GM11168 (cell line): ENCODE measurements around the gene GXYLT1.
"Not testable (repeated sequence)": the region's sequence is repeated elsewhere in the genome, so short reads cannot be mapped to it uniquely, and the experiment has no call there.

ENCODE experiments used
- in situ Hi-C: fragments of 300-500 bp; cut with MboI; formaldehyde crosslinking; loops from one replicate; pipeline ENCODE4 v1.12.0; 2022; ENCODE audit warnings: low sequenced_read_pairs; ENCODE audit not compliant: unreplicated experiment

Gene GXYLT1

DNA sequence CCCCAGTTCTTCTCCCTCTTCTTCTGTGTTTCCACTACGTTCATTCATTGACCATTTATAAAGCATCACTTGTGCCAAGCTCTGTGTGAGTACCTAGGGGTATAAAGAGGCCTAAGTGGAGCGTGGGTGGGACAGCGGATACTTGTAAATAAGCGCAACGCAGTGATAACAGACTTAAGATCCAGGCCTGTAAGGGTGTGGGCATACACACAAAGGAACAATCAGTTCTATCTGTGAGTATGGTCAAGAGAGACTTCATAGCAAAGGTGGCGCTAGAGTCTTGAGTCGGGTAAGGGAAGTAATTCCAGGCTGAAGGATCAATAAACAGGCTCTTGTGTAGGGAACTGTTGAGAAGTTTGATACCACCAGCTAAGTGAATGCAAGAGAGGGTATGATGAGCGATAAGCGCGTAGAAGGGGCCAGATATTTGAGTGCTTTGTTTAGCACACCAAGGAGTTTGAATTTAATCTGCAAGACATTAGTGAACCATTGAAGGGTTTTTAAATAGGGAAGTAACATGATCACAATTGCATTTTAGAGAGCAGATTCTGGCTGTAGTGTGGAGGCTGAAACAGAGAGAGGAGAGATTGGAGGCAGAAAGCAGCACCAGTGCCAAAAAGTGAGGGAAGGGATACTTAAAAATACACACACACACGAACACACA lies 1.0 kb upstream of the GXYLT1 start:
- in situ Hi-C loops = loop anchor here (25.0 kb wide), 1 partner anchor 192 kb away; the partner anchor contains the start of genes PPHLN1 and ZCRB1

DNA sequence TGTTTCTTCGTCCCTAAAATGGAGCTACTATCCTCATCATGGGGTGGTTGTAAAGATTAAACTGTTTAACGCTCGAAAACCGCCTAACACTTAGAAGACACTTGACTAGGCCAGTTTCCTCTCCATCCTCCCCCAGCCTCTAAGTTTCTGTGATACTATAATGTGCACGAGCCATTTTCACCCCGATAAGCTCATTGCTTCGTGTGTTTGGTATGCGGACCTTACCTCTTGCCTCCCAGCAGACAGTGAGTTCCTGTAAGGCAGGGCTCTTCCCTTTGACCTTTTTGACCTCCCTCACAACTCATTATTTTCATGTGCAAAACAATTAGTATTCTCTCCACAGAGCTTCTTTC lies 499 bp upstream of the GXYLT1 start:
- in situ Hi-C loops = loop anchor here (25.0 kb wide), 1 partner anchor 192 kb away; the partner anchor contains the start of genes PPHLN1 and ZCRB1

GRCh38 chr12:42144158-42144407 lies 591 bp downstream of the GXYLT1 start:
- in situ Hi-C loops = loop anchor here (25.0 kb wide), 1 partner anchor 193 kb away; the partner anchor contains the start of genes PPHLN1 and ZCRB1

DNA sequence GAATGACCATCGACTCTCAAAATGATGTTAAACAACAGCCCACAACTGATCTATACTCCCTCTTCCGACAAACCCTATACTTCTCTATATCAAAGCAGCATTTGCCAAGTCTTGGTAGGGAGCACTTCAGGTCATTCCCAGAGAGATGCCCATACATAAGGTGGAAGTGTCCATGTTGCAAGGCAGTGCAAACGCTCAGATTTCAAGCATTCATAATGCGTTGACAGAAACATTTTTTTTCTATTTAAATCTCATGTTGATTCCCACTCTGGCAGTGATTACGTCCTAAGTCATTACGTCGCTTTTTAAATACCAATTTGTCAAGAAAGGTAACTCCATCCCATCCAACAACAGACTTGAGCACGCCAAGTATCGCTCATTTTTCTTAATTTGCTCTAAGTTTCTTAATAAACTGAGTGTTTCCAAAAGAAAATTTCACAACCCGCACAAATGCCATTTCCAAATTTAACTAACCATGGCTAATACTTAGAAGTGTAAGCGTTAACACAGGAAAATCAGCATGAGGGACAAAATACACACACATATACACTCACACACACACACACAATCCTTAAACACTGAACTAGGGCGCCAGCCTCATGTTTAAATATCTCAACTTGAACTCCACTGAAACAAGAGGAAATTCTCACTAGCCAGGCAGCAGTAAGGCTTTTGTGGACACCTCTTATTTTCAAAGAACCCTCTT lies 1.1 kb downstream of the GXYLT1 start:
- in situ Hi-C loops = loop anchor here (25.0 kb wide), 1 partner anchor 194 kb away; the partner anchor contains the start of genes PPHLN1 and ZCRB1

DNA sequence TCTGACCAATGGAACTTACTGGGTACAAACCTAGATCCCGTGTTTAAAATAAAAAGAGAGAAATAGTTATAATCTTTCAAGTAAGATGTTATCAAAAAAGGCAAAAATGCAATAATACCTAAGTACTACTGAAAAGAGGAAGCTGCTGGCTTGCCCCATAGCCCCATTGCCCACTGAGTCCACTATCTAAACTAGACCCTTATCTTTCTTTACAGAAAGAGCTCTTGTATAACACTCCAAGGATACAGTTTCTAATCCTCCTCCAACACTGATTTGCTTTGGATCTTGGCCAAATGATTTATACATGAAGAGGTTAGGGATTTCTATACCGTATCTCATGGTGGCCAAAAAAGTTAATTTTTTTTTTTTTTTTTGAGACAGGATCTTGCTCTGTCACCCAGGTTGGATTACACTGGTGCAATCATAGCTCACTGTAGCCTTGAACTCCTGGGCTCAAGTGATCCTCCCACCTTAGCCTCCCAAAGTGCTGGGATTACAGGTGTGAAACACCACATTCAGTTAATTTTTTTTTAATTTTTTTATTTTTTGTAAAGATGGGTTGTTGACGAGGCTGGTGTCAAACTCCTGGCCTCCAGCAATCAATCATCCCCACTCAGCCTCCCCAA lies 2.6 kb downstream of the GXYLT1 start:
- in situ Hi-C loops = loop anchor here (25.0 kb wide), 1 partner anchor 195 kb away; the partner anchor contains the start of genes PPHLN1 and ZCRB1

DNA sequence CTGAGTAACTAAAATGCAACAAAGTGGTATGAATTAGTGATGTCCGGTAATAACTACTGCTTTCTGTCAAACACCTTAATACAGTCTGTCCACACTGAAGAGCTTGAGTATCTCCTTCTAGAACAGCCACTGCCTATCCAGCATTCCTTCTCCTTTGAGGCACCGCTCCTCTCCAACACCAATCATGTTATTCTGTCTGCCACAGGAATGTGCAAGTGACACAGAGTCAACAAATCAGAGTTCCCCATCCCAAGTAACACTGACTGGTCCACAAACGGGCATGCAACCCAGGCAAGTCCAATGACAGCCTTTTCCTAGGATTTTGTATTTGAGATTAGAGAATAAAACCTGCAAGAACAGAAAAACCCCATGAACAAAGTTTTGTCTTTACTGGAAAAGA lies 3.8 kb downstream of the GXYLT1 start:
- in situ Hi-C loops = loop anchor here (25.0 kb wide), 1 partner anchor 196 kb away; the partner anchor contains the start of genes PPHLN1 and ZCRB1

GRCh38 chr12:42135259-42135814 lies 9.3 kb downstream of the GXYLT1 start:
- in situ Hi-C loops = loop anchor here (25.0 kb wide), 1 partner anchor 202 kb away; the partner anchor contains the start of genes PPHLN1 and ZCRB1

DNA sequence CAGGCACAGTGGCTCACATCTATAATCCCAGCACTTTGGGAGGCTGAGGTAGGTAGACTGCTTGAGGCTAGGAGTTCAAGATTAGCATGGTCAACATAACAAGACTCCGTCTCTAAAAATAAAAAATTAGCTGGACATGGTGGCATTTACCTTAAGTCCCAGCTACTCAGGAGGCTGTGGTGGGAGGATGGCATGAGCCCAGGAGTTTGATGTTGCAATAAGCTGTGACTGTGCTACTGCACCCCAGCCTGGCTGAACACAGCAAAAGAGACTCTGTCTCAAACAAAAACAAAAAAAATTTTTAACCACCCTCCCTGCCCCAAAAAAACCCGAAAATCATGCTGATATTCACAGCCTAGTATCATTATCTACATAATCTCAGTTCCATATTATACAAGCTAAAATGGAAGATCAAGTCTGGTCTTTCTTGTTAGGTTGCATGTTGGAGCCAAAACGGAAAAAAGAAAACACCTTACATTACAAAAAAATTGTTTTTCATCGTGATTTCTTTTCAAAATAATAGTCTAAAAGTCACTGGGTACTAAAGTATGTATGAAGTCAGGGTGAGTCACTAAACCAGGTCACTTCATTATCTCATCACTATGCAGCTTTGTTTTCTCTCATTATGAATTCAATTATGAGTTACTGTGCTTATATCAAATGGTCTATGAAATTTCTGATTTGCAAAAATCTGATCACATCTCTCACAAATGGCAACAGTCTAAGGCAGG lies 13.8 kb downstream of the GXYLT1 start:
- in situ Hi-C loops = loop anchor here (25.0 kb wide), 1 partner anchor 206 kb away; the partner anchor contains the start of genes PPHLN1 and ZCRB1

DNA sequence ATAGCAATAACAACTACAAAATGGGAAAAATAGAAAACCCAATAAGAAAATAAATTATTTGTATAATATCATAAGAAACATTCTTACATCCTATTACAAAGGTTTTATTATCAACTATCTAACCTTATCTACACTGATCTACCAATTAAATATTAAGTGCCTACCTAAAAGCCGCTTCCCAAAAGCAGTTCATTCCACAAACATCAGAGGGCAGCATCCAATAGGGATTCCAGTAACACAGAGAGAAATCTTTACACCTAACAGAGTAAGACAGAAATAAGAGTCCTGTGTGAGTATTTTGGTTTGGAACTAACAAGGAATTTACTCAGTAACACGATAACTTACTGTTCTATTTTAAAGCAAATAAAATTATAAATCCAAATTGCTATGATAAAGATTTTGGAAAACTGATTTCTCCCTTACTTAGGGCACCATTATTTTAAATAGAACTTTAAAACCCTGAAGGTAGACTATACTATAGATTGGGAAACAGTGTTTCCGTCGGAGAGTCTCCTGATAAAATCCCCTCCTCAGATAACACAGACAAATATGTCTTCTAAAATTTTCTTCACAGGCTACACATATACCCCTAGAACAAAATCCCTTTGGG lies 15.0 kb downstream of the GXYLT1 start:
- in situ Hi-C loops = loop anchor here (25.0 kb wide), 1 partner anchor 208 kb away; the partner anchor contains the start of genes PPHLN1 and ZCRB1

GRCh38 chr12:42128888-42129287 lies 15.8 kb downstream of the GXYLT1 start:
- in situ Hi-C loops = loop anchor here (25.0 kb wide), 1 partner anchor 208 kb away; the partner anchor contains the start of genes PPHLN1 and ZCRB1

DNA sequence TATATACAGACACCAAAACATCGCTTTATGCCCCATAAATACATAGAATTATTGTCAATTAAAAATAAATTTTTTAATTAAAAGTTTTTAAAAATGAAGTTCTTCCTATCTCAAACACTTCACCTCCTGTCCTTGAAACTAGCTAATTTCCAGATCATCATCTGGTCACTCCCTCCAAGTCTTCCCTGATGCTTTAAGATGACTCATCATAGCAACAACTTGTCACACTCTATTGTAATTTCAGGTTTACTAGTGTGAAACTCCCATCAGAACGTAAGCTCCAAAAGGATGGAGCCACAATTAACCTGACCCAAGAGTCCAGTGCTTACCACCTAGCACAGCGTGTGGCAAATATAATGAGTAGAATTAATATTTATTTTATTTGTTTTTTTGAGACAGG lies 16.3 kb downstream of the GXYLT1 start:
- in situ Hi-C loops = loop anchor here (25.0 kb wide), 1 partner anchor 209 kb away; the partner anchor contains the start of genes PPHLN1 and ZCRB1

DNA sequence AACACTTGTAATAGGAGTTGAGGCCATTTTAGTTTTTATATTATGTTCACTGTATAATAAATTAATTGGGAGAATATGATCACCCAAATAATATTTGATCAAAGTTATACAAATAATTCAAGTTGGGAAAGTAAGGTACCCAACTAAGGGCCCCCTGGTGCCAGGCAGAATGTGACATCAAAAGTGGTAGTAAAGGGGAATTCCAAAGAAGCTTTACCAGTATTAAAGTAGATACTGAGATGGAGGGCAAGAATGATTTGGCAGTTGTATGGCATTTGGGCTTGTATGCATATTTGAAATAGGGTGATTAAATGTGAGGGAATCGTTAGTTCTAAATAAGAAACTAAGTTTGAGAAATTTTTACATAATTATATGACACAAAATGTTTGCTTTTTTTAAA lies 17.7 kb downstream of the GXYLT1 start:
- in situ Hi-C loops = loop anchor here (25.0 kb wide), 1 partner anchor 210 kb away; the partner anchor contains the start of genes PPHLN1 and ZCRB1

DNA sequence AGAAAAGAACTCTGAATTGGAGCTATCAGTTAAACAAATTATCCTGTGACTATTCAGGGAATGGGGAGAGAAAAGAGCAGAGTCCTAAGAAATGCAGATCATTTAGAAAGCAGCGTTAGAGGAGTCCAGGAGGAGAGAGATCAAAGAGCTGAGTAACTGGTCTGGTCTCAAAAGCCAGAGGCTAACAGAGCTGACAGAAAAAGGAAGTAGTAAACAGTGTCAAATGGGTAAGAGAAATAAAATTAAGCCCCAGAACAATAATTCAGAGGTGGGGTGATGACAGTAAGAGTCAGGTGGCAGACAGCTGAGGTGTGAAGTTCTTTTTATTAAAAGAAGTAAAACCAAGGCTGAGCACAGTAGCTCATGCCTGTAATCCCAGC lies 19.3 kb downstream of the GXYLT1 start:
- in situ Hi-C loops = loop anchor here (25.0 kb wide), 1 partner anchor 212 kb away; the partner anchor contains the start of genes PPHLN1 and ZCRB1

DNA sequence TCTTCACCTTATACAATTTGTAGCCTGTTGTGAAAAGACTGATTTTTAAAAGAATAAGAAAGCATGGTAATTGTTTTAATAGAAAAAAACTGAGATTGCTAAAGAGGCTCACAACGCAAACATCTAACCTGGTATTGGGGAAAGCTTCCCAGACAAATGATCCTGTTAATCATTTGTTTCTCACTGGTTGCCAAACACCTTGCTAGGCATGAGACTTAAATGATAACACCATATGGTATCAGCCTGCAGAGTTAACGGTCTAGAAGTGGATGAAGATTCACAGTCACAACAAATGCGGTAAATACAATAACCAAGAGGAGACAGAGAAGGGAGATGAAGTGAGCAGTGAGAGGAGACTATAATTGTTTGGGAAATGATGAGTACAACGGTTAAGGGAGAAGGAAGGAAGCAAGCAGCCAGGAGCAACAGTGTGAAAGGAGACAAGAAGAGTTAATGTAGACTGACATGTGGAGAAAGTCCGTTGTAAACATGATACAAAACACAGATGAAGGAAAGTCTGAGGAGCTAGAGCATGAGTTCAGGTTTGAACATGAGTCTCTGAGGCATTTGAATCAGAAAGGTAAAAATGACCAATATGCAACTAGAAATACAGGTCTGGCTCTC lies 19.8 kb downstream of the GXYLT1 start:
- in situ Hi-C loops = loop anchor here (25.0 kb wide), 1 partner anchor 212 kb away; the partner anchor contains the start of genes PPHLN1 and ZCRB1

DNA sequence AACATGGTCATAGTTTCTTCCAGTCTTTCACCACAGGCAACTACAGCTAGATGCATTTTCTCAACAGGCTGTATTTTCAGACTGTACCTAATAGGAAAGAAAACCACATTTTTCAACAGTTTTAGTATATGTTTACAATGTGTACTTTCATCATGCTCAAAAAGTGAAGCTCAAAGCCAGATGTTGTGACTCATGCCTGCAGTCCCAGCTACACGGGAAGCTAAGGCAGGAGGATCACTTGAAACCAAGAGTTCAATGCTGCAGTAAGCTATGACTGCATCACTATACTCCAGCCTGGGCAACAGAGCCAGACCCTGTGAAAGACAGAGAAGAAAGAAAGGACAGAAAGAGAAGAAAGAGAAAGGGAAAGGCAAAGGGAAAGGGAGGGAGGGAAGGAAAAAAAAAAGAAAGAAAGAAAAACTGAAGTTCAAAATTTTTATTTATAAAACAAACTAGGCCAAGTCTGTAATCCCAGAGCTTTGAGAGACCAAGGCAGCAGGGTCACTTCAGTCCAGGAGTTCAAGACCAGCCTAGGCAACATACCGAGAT lies 25.5 kb downstream of the GXYLT1 start:
- in situ Hi-C loops = no loop called here

DNA sequence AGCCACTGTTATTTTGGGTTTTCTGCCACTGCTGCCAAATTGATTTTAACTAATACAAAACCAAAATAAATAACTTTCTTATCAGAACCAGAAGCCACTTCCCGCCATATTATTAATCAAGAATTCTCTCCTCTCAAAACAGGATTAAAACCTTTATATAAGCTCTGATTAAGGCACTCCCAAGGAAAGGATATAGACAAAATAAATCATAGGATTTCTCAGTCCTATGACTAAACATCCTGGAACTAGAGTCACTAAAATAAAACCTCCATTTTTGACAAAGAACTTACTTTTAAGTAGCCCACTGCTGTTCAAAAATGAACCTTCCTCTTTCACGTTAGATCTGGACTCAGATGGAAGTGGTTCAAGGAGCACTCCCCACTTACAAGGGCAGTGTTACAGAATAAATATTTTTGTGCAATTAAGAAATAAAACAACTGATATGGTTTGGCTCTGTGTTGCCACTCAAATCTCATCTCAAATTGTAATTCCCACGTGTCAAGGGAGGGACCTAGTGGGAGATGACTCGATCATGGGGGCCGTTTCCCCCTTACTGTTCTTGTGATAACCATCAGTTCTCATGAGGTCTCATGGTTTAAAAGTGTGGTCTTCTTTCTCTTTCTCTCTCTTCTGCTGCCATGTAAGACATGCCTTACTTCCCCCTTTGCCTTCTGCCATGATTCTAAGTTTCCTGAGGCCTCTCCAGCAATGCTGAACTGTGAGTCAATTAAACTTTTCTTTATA lies 26.4 kb downstream of the GXYLT1 start:
- in situ Hi-C loops = no loop called here

DNA sequence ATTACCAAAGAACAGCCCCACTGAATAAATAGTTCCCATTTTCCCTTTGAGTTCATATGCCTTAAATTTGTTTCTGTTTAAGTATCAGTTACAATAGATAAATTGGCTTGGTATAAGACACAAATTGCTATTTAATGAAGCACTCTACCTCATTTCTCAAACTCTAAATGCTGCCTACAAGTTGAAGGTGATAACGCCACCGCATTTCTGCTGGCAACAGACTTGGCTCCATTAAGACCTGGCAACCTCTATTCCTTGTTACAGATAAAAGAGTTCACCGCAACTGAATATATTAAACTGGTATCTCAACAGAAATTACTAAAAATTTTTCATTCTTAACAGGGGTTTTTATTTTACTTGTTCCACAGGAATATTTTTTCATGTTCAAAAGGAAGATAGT lies 35.6 kb downstream of the GXYLT1 start:
- in situ Hi-C loops = no loop called here

DNA sequence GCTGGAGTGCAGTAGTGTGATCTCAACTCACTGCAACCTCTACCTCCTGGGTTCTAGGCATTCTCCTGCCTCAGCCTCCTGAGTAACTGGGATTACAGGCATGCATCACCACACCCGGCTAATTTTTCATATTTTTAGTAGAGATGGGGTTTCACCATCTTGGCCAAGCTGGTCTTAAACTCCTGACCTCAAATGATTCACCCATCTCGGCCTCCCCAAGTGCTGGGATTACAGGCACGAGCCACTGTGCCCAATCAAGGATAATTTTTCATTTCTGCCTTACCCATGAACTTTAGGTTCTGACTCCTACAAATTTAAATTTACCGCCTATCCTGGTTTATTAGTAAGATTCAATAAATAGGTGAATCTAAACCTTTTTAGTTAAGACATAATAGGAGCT lies 37.9 kb downstream of the GXYLT1 start:
- in situ Hi-C loops = not testable (repeated sequence)
